ENCODE data around the gene CETP.
A peak's percentile ranks its signal among the peaks of the same experiment; 100 is the strongest.
"Not testable (repeated sequence)": the region's sequence is repeated elsewhere in the genome, so short reads cannot be mapped to it uniquely, and the experiment has no call there.

CETP gene

GRCh38 chr16:57001026-57001679, 39.4 kb downstream of the CETP start:
- DNase-seq: no peak

- no peak for DNase-seq
Measured at GRCh38 chr16:57003439-57004386, 42.0 kb downstream of the CETP start.

GRCh38 chr16:57004387-57005250, 42.9 kb downstream of the CETP start:
- DNase-seq: no peak

- DNase-seq: not testable (repeated sequence)
Measured at GRCh38 chr16:57005597-57005996, 43.8 kb downstream of the CETP start.

- DNase-seq: no peak
Measured at GRCh38 chr16:57007050-57007449, 45.3 kb downstream of the CETP start.

- no peak for DNase-seq
Measured at GRCh38 chr16:57007530-57007929, 45.8 kb downstream of the CETP start.

GRCh38 chr16:57008440-57008839, 46.7 kb downstream of the CETP start:
- DNase-seq: no peak

- DNase-seq: no peak
Measured at GRCh38 chr16:57009643-57010170, 48.0 kb downstream of the CETP start.

- no peak for DNase-seq
Measured at GRCh38 chr16:57012353-57012752, 50.6 kb downstream of the CETP start.

- no peak for DNase-seq
Measured at GRCh38 chr16:57013229-57013628, 51.5 kb downstream of the CETP start.

- no peak for DNase-seq
Measured at GRCh38 chr16:57013902-57014301, 52.2 kb downstream of the CETP start.

- DNase-seq: no peak
Measured at GRCh38 chr16:57016301-57016700, 54.6 kb downstream of the CETP start.

GRCh38 chr16:57016831-57017230, 55.1 kb downstream of the CETP start:
- DNase-seq: no peak

- DNase-seq: no peak
Measured at GRCh38 chr16:57017251-57017650, 55.5 kb downstream of the CETP start.

- DNase-seq: no peak
Measured at GRCh38 chr16:57019746-57020145, 58.0 kb downstream of the CETP start.

GRCh38 chr16:57020651-57021050, 58.9 kb downstream of the CETP start:
- DNase-seq: no peak

- no peak for DNase-seq
Measured at GRCh38 chr16:57021757-57022156, 60.0 kb downstream of the CETP start.

GRCh38 chr16:57022445-57022844, 60.7 kb downstream of the CETP start:
- DNase-seq: peak; percentile 43

- peak; percentile 86 for DNase-seq
Measured at GRCh38 chr16:57023541-57024249, 61.9 kb downstream of the CETP start.

- no peak for DNase-seq
Measured at GRCh38 chr16:57024894-57025680, 63.3 kb downstream of the CETP start.
